IMR-90 (cell line): ENCODE measurements around the gene PLCL2. TPM values are rescaled to one million over a fixed set of nuclear protein-coding genes. Genes with fewer than 3 reads are reported as not detected.

Source experiments
- ATAC-seq: fragments of 200-7000 bp; cut with Tn5 transposase; 2 replicates; pipeline ENCODE4 v1.9.1; 2020; ENCODE audit warnings: low read depth, mild to moderate bottlenecking, moderate library complexity
- BruUV-seq: library from RNA; stranded (reverse); fragments of 400-500 nt; replicated peaks from 2 replicates; lab custom pipeline; 2021; lab: Mats Ljungman, UMichigan
- CTCF ChIA-PET: fragments of 300-600 bp; formaldehyde crosslinking; extraction: SDS; loops from one replicate; lab custom pipeline; 2021; ENCODE audit warnings: antibody characterized with exemption; lab: Yijun Ruan, JAX
- POLR2A ChIA-PET: fragments of 300-600 bp; sonication (Branson Sonifier 250); formaldehyde crosslinking; loops from one replicate; lab custom pipeline; 2022; ENCODE audit warnings: antibody characterized with exemption; ENCODE audit not compliant: unreplicated experiment; lab: Charles Lee
- DNase-seq: peaks from one replicate; pipeline ENCODE4 v3.0.0; 2013
- H2AFZ ChIP-seq: replicated peaks from 2 replicates; pipeline ENCODE3; 2013; ENCODE audit warnings: low read length, mild to moderate bottlenecking; ENCODE audit not compliant: poor library complexity
- H2AK5ac ChIP-seq: 2 replicates; pipeline ENCODE4 v1.6.1; 2013; ENCODE audit warnings: low read depth, low read length, inconsistent platforms
- H2AK9ac ChIP-seq: replicated peaks from 2 replicates; pipeline ENCODE3; 2013; ENCODE audit warnings: mild to moderate bottlenecking, low read depth, low read length, moderate library complexity; ENCODE audit not compliant: poor library complexity
- H2BK120ac ChIP-seq: 2 replicates; pipeline ENCODE4 v1.6.1; 2013; ENCODE audit warnings: low read depth, low read length, inconsistent platforms
- H2BK15ac ChIP-seq: 3 replicates; pipeline ENCODE4 v1.6.1; 2013; ENCODE audit warnings: low read depth, low read length, inconsistent platforms
- H2BK20ac ChIP-seq: 2 replicates; pipeline ENCODE4 v1.6.1; 2013; ENCODE audit warnings: low read depth, mild to moderate bottlenecking, inconsistent platforms, low read length, moderate library complexity
- H2BK5ac ChIP-seq: 2 replicates; pipeline ENCODE4 v1.6.1; 2013; ENCODE audit warnings: mild to moderate bottlenecking, low read depth, low read length, inconsistent platforms; ENCODE audit not compliant: poor library complexity, severe bottlenecking
- H3K14ac ChIP-seq: replicated peaks from 2 replicates; pipeline ENCODE4 v1.6.1; 2013; ENCODE audit warnings: low read depth, low read length, inconsistent platforms
- H3K18ac ChIP-seq: 2 replicates; pipeline ENCODE4 v1.6.1; 2013; ENCODE audit warnings: low read depth, low read length, control low read depth
- H3K23ac ChIP-seq: 2 replicates; pipeline ENCODE4 v1.6.1; 2013; ENCODE audit warnings: low read depth, low read length, inconsistent platforms
- H3K27ac ChIP-seq: 2 replicates; pipeline ENCODE4 v1.5.1; 2013; ENCODE audit warnings: mild to moderate bottlenecking, control low read depth, low read length; ENCODE audit not compliant: insufficient read depth
- H3K27me3 ChIP-seq: 2 replicates; pipeline ENCODE4 v1.6.1; 2013; ENCODE audit warnings: low read length; ENCODE audit not compliant: control insufficient read depth, insufficient read depth
- H3K36me3 ChIP-seq: 2 replicates; pipeline ENCODE4 v1.6.1; 2013; ENCODE audit warnings: low read length, mixed read lengths; ENCODE audit not compliant: control insufficient read depth, insufficient read depth
- H3K4ac ChIP-seq: 2 replicates; pipeline ENCODE4 v1.6.1; 2013; ENCODE audit warnings: low read depth, low read length, inconsistent platforms
- H3K4me1 ChIP-seq: 2 replicates; pipeline ENCODE4 v1.6.1; 2013; ENCODE audit warnings: low read length, mixed read lengths; ENCODE audit not compliant: control insufficient read depth, insufficient read depth
- H3K4me2 ChIP-seq: 2 replicates; pipeline ENCODE4 v1.6.1; 2013; ENCODE audit warnings: low read depth, mild to moderate bottlenecking, control low read depth, low read length, moderate library complexity
- H3K4me3 ChIP-seq: 2 replicates; pipeline ENCODE4 v1.5.1; 2013; ENCODE audit warnings: low read depth, mild to moderate bottlenecking, control low read depth, low read length, moderate library complexity; ENCODE audit not compliant: insufficient read depth
- H3K56ac ChIP-seq: 2 replicates; pipeline ENCODE4 v1.6.1; 2013; ENCODE audit warnings: low read length, inconsistent platforms; ENCODE audit not compliant: insufficient read depth; ENCODE audit errors: extremely low read depth
- H3K79me1 ChIP-seq, 2 experiments: 2 replicates each; pipeline ENCODE4 v1.6.1; 2013; ENCODE audit warnings: low read length in 2 of 2, inconsistent platforms in 1 of 2, low read depth in 1 of 2
- H3K9ac ChIP-seq: 2 replicates; pipeline ENCODE4 v1.6.1; 2013; ENCODE audit warnings: low read depth, low read length, control low read depth
- H3K9me1 ChIP-seq: 2 replicates; pipeline ENCODE4 v1.6.1; 2013; ENCODE audit warnings: low read length, inconsistent platforms; ENCODE audit not compliant: insufficient read depth
- H3K9me3 ChIP-seq: 2 replicates; pipeline ENCODE4 v1.6.1; 2013; ENCODE audit warnings: low read length; ENCODE audit not compliant: control insufficient read depth, insufficient read depth
- H4K20me1 ChIP-seq: 2 replicates; pipeline ENCODE4 v1.6.1; 2013; ENCODE audit warnings: low read length, inconsistent platforms; ENCODE audit not compliant: insufficient read depth
- H4K5ac ChIP-seq: 2 replicates; pipeline ENCODE4 v1.6.1; 2013; ENCODE audit warnings: mild to moderate bottlenecking, low read depth, low read length, control low read depth
- H4K8ac ChIP-seq, 2 experiments: 2 replicates each; pipeline ENCODE4 v1.6.1; 2013; ENCODE audit warnings: low read depth in 2 of 2, low read length in 2 of 2, control low read depth in 1 of 2, inconsistent platforms in 1 of 2
- H4K91ac ChIP-seq: 2 replicates; pipeline ENCODE4 v1.6.1; 2013; ENCODE audit warnings: low read depth, low read length, inconsistent platforms; ENCODE audit not compliant: insufficient read depth
- CHD1 ChIP-seq: IDR thresholded peaks from 2 replicates; pipeline ENCODE4 v1.6.1; 2012; ENCODE audit warnings: low read depth, low read length, improper control_type of control experiment
- MAZ ChIP-seq: IDR thresholded peaks from 2 replicates; pipeline ENCODE4 v1.6.1; 2012; ENCODE audit warnings: low read depth, mild to moderate bottlenecking, low read length, improper control_type of control experiment, moderate library complexity, borderline replicate concordance
- RCOR1 ChIP-seq: IDR thresholded peaks from 2 replicates; pipeline ENCODE4 v1.6.1; 2012; ENCODE audit warnings: mild to moderate bottlenecking, low read length, improper control_type of control experiment; ENCODE audit not compliant: insufficient replicate concordance
- USF2 ChIP-seq: fragments of 150-350 bp; IDR thresholded peaks from 2 replicates; pipeline ENCODE4 v1.6.1; 2017; ENCODE audit warnings: mild to moderate bottlenecking, antibody characterized with exemption, low read length, low read depth
- WGBS, 2 experiments: methylation state at CpG; one replicate each; pipeline versions ENCODE4 v1.1.5 to v1.1.7; 2013; ENCODE audit warnings: missing lambda C conversion rate in 2 of 2; ENCODE audit not compliant: insufficient read length in 1 of 2; ENCODE audit errors: extremely low coverage in 2 of 2; 5-methylcytosine and 5-hydroxymethylcytosine counted together
- dilution Hi-C: fragments of 300-500 bp; cut with HindIII; formaldehyde crosslinking; loops from one replicate; pipeline ENCODE4 v1.14.3; 2018; ENCODE audit warnings: low sequenced_read_pairs; ENCODE audit not compliant: unreplicated experiment
- in situ Hi-C: fragments of 300-500 bp; cut with MboI; formaldehyde crosslinking; loops from 3 replicates; pipeline ENCODE4 v1.14.3; 2019; ENCODE audit warnings: low sequenced_read_pairs, inconsistent platforms, mixed read lengths
- intact Hi-C: fragments of 100-400 bp; cut with micrococcal nuclease; formaldehyde crosslinking; loops from 2 replicates; pipeline ENCODE4 v1.10.0; 2022
- polyA plus RNA-seq, 3 experiments: library from polyadenylated mRNA; depleted of rRNA; stranded (reverse); fragments of >200 nt; gene quantifications; 2 replicates each; pipeline ENCODE4 v1.2.3, GENCODE V29; 2012; ENCODE audit warnings: low replicate concordance in 1 of 3
- total RNA-seq: library from RNA; depleted of rRNA; stranded (reverse); fragments of >200 nt; gene quantifications from 2 replicates; pipeline ENCODE4 v1.2.3, GENCODE V29; 2012

The PLCL2 gene
- total and polyA plus RNA-seq, 2 of the 4 experiments (the other 2 are of a cell fraction), result 0.92 to 3.8 TPM

DNA sequence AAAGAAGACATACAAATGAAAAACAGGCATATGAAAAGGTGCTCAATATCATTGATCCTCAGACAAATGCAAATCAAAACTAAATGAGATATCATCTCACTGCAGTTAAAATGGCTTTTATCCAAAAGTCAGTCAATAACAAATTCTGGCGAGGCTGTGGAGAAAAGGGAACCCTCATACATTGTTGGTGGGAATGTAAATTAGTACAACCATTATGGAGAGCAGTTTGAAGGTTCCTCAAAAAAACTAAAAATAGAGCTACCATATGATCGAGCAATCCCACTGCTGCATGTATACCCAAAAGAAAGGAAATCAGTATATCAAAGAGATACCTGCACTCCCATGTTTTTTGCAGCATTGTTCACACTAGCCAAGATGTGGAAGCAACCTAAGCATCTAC, 165.8 kb downstream of the PLCL2 start:
- Histone ChIP-seq H2BK5ac (no peak overlapping the region), H3K79me1 (no peaks in the 10 kb centered on the region), H2BK20ac (no peak overlapping the region), H3K9me1 (no peaks in the 10 kb centered on the region), H2BK120ac (no peak overlapping the region), H3K4me2 (no peak overlapping the region), H3K27ac (no peak overlapping the region), H3K36me3 (no peaks in the 10 kb centered on the region), H3K23ac (no peak overlapping the region), H3K9me3 (no peaks in the 10 kb centered on the region), H3K56ac (no peak overlapping the region), H3K14ac (no peak overlapping the region), H3K27me3 (no peaks in the 10 kb centered on the region), H2BK15ac (no peak overlapping the region), H4K5ac (no peak overlapping the region), H3K18ac (no peak overlapping the region), H3K4me3 (no peak overlapping the region), H3K4ac (no peak overlapping the region), H3K4me1 (peaks cover 2% of the 10 kb centered on the region; the same call in 1 of the 2 replicates), H2AK9ac (no peak overlapping the region), H4K8ac (no peak overlapping the region), H3K9ac (no peak overlapping the region), H4K91ac (no peak overlapping the region), H2AFZ (no peak overlapping the region), H4K20me1 (no peaks in the 10 kb centered on the region), H2AK5ac (no peak overlapping the region)
- dilution Hi-C loops (no loop called here), in situ Hi-C loops (no loop called here), intact Hi-C loops (no loop called here)
- ATAC-seq (no peak), DNase-seq (no peak)
- ChIA-PET POLR2A (no interaction called here), CTCF (no interaction called here)
- TF ChIP-seq RCOR1 (no peak), MAZ (no peak), USF2 (no peak), CHD1 (no peak)
- no CpG with 5 or more reads among the region's 2 CpGs for WGBS, 2 experiments
- BruUV-seq, result no TSS peak
